ENCODE measurements around the gene TFCP2. TPM values are rescaled to one million over a fixed set of nuclear protein-coding genes. Genes with fewer than 3 reads are reported as not detected.

The TFCP2 gene
- total RNA-seq, 1 experiment from 2014 or later: 52.6 TPM

GRCh38 chr12:51197736-51198567 lies 25.0 kb upstream of the TFCP2 start:
- BruUV-seq (replicated peaks): no TSS peak
- no peak for DNase-seq
- POLR2A ChIA-PET: no interaction called here
- H3K27me3 ChIP-seq (replicated peaks; ENCODE audit: control insufficient read depth, insufficient read depth, low read length): no peaks in the 10 kb centered on the region
- H3K36me3 ChIP-seq (ENCODE audit: control insufficient read depth, insufficient read depth, low read length): no peaks in the 10 kb centered on the region
- H3K9me3 Mint-ChIP-seq (ENCODE audit: unreplicated experiment): no peaks in the 10 kb centered on the region
- no peaks in the 10 kb centered on the region for H3K9me3 ChIP-seq
- H3K4me3 ChIP-seq (ENCODE audit: low read depth, low read length): no peak overlapping the region
- peak overlapping the region; percentile 43 for H3K27ac Mint-ChIP-seq (ENCODE audit: unreplicated experiment)
- no peak overlapping the region for H3K4me3 Mint-ChIP-seq (ENCODE audit: unreplicated experiment)
- H3K36me3 Mint-ChIP-seq (ENCODE audit: insufficient read depth, unreplicated experiment): no peaks in the 10 kb centered on the region
- H3K4me1 Mint-ChIP-seq (ENCODE audit: low read depth, unreplicated experiment): peaks cover 13% of the 10 kb centered on the region
- H3K4me1 ChIP-seq: peaks cover 11% of the 10 kb centered on the region; the same call in 1 of the 2 replicates
- TF ChIP-seq CTCF (IDR thresholded peaks at IDR 0.05; ENCODE audit: insufficient read depth in 1 of 2, low read depth in 1 of 2, low read length in 1 of 2, severe bottlenecking in 1 of 2, unreplicated experiment in 1 of 2): no peak
- intact Hi-C loops (cut with micrococcal nuclease; ENCODE audit: unreplicated experiment): loop anchor here (1.0 to 2.0 kb wide), 2 partner anchors 21 to 25 kb away; partner anchors contain the start of genes POU6F1 and TFCP2
- CTCF ChIA-PET: interaction anchor here (1.1 kb wide), 1 partner anchor 40 kb away, joined by 12 read pairs; the partner anchor contains the start of gene DAZAP2
- H3K27me3 Mint-ChIP-seq (ENCODE audit: insufficient read depth, unreplicated experiment): no peaks in the 10 kb centered on the region

- Histone ChIP-seq H3K4me3 (ENCODE audit: low read depth, low read length) (no peak overlapping the region), H3K27me3 (replicated peaks; ENCODE audit: control insufficient read depth, insufficient read depth, low read length) (no peaks in the 10 kb centered on the region), H3K9me3 (no peaks in the 10 kb centered on the region), H3K4me1 (peaks cover 11% of the 10 kb centered on the region; the same call in 1 of the 2 replicates), H3K36me3 (ENCODE audit: control insufficient read depth, insufficient read depth, low read length) (no peaks in the 10 kb centered on the region)
- Mint-ChIP-seq H3K4me1 (ENCODE audit: low read depth, unreplicated experiment) (peaks cover 10% of the 10 kb centered on the region), H3K4me3 (ENCODE audit: unreplicated experiment) (no peak overlapping the region), H3K9me3 (ENCODE audit: unreplicated experiment) (no peaks in the 10 kb centered on the region), H3K27me3 (ENCODE audit: insufficient read depth, unreplicated experiment) (no peaks in the 10 kb centered on the region), H3K36me3 (ENCODE audit: insufficient read depth, unreplicated experiment) (no peaks in the 10 kb centered on the region), H3K27ac (ENCODE audit: unreplicated experiment) (no peak overlapping the region)
- DNase-seq: no peak
- ChIA-PET POLR2A (no interaction called here), CTCF (interaction anchor here (1.1 to 1.4 kb wide), 2 partner anchors 21 to 42 kb away, joined by 7 to 12 read pairs; partner anchors contain the start of genes DAZAP2 and POU6F1)
- TF ChIP-seq CTCF (IDR thresholded peaks at IDR 0.05; ENCODE audit: insufficient read depth in 1 of 2, low read depth in 1 of 2, low read length in 1 of 2, severe bottlenecking in 1 of 2, unreplicated experiment in 1 of 2): no peak
- intact Hi-C loops (cut with micrococcal nuclease; ENCODE audit: unreplicated experiment): no loop called here
- no TSS peak for BruUV-seq (replicated peaks)
Observed at GRCh38 chr12:51196547-51196946, 23.6 kb upstream of the TFCP2 start.

GRCh38 chr12:51195841-51196240 lies 22.9 kb upstream of the TFCP2 start:
- Histone ChIP-seq H3K27me3 (replicated peaks; ENCODE audit: control insufficient read depth, insufficient read depth, low read length) (no peaks in the 10 kb centered on the region), H3K4me1 (peaks cover 11% of the 10 kb centered on the region; the same call in 1 of the 2 replicates), H3K9me3 (no peaks in the 10 kb centered on the region), H3K36me3 (ENCODE audit: control insufficient read depth, insufficient read depth, low read length) (no peaks in the 10 kb centered on the region), H3K4me3 (ENCODE audit: low read depth, low read length) (no peak overlapping the region)
- Mint-ChIP-seq H3K27me3 (ENCODE audit: insufficient read depth, unreplicated experiment) (no peaks in the 10 kb centered on the region), H3K36me3 (ENCODE audit: insufficient read depth, unreplicated experiment) (no peaks in the 10 kb centered on the region), H3K27ac (ENCODE audit: unreplicated experiment) (no peak overlapping the region), H3K4me1 (ENCODE audit: low read depth, unreplicated experiment) (peaks cover 10% of the 10 kb centered on the region), H3K4me3 (ENCODE audit: unreplicated experiment) (no peak overlapping the region), H3K9me3 (ENCODE audit: unreplicated experiment) (no peaks in the 10 kb centered on the region)
- no peak for DNase-seq
- no peak for TF ChIP-seq CTCF (IDR thresholded peaks at IDR 0.05; ENCODE audit: insufficient read depth in 1 of 2, low read depth in 1 of 2, low read length in 1 of 2, severe bottlenecking in 1 of 2, unreplicated experiment in 1 of 2)
- intact Hi-C loops (cut with micrococcal nuclease; ENCODE audit: unreplicated experiment): no loop called here
- ChIA-PET CTCF (interaction anchor here (1.4 kb wide), 1 partner anchor 22 kb away, joined by 7 read pairs; the partner anchor contains the start of gene POU6F1), POLR2A (no interaction called here)
- no TSS peak for BruUV-seq (replicated peaks)
